ENCODE data around the gene TMEM273. TPM values are rescaled to one million over a fixed set of nuclear protein-coding genes. Genes with fewer than 3 reads are reported as not detected.

The TMEM273 gene
- total RNA-seq, 1 donor from 2014 or later = 17.6 TPM

DNA sequence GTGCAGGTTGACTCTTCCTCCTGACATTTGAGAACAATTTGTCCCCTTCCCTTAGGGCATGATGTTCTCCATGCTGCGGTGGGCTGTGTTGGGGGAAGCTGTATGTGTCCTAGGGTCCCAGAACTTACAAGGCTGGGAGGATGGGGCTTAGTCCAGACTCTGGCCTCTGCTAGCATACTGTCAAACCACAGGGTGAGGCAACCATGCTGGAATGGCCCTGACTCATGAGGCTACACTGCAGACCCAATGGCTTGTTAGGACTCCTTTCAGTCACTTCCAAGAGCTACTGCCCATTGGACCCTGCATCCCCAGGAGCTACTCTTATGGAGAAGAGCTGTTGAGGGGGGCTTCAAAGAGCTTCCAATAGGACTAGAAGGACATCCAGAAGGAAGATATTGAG is 34.2 kb downstream of the TMEM273 start:
- DNase-seq (no peak), ATAC-seq (no peak)
- intact Hi-C loops (cut with micrococcal nuclease) = no loop called here

DNA sequence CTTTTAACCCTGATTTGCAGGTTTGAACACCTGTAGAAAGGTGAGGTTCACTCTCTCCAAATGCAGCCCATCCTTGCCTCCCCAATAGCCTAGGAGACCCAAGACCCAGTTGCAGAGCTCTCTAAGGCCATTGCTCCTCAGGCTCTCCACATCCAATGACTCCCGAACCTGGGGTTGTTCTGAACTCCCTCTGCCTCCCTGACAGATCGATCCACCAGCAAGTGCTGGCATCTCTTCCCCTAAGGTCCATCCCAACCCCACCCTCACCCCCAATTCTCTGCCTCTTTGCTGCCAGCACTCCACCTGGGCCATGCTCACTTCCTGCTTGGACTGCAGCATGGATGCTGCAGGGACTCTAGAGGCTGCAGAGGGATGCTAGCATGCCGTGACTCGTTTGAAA is 35.1 kb downstream of the TMEM273 start:
- no peak for ATAC-seq
- intact Hi-C loops (cut with micrococcal nuclease) = no loop called here
- no peak for DNase-seq

DNA sequence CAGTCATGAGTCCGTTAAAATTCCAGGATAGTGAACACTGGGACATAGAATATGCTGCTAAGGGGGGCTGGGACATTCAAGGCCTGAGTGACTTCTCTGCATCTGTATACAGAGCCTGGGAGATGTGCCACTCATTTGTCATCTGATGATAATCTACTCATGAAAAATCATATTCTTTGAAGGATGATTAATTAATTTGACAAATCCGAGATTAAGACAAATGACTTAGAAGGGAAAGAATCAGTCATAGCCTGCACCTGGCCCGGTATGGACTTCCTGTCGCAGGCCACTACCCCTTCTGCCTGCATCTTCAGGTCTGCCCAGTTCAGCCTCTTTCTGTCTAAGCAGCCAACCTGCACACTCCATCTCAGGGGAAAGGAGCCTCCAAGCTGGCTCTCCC is 35.5 kb downstream of the TMEM273 start:
- DNase-seq = no peak
- no peak for ATAC-seq
- intact Hi-C loops (cut with micrococcal nuclease) = no loop called here

DNA sequence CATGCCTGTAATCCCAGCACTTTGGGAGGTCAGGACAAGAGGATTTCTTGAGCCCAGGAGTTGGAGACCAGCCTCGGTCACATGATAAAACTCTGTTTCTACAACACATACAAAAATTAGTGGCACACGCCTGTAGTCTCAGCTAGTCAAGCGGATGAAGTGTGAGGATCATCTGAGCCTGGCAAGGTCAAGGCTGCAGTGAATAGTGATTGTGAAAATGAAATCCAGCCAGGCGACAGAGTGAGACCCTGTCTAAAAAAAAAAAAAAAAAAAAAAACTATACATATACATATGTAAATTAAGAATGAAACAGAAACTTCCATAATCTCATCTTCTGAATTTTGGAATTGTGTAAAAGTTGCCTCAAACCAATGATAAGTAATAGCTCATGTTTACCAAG is 36.2 kb downstream of the TMEM273 start:
- intact Hi-C loops (cut with micrococcal nuclease) = no loop called here
- no peak for ATAC-seq
- DNase-seq = no peak

DNA sequence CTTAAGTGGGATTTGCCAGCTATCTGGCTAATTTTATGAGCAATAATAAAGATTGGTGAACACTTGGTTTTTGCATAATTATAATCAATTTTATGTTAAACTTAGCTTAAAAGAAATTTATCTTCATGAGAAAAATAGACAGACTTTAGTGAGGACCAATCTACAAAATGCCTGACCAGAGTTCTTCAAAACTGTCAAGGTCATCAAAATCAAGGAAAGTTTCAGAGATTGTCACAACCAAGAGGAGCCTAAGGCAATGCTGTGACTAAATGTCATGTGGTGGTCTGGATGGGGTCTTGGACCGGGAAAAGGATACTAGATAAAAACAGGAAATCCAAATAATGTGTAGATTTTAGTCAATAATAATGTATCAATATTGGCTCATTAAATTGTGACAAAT is 36.7 kb downstream of the TMEM273 start:
- DNase-seq (no peak), ATAC-seq (no peak)
- intact Hi-C loops (cut with micrococcal nuclease) = no loop called here

DNA sequence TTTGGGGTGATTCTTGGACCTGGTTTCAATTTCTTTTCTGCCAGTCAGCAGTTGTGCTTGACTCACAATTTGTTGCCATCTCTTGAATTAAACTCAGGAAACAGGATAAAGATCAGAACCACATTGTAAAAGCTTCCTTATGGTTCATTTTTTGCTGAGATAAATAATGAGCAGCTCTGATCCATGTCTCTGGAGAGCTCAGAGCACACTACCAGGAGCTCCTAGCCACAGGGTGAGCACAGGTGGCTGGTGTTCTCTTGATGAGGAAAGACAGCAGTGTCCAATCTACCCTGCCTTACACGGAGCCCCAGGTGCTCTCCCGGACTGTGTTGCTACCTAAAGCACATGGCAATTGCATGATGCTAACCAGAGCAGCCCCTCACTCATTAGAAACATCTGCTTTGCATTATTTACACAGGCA is 37.2 kb downstream of the TMEM273 start:
- intact Hi-C loops (cut with micrococcal nuclease) = no loop called here
- ATAC-seq = no peak
- DNase-seq = no peak

DNA sequence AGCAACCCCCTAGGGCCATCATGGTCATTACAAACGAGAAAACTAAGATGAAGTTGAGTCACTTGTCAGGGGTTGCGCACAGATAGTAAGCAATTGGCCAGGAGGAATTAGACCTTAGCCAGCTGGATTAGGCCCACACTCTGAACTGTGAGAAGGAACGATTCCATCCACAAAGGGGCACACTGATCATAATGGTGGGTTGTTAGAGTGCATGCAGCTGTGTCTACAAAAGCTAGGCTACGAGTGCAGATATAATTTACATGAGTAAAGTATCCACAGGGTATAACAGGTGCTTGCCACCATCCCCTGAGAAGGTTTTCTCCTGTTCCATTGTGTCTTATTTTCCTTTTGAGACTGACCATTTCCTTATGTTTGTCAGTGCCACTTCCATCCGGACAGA is 37.8 kb downstream of the TMEM273 start:
- ATAC-seq (no peak), DNase-seq (no peak)
- intact Hi-C loops (cut with micrococcal nuclease) = no loop called here

DNA sequence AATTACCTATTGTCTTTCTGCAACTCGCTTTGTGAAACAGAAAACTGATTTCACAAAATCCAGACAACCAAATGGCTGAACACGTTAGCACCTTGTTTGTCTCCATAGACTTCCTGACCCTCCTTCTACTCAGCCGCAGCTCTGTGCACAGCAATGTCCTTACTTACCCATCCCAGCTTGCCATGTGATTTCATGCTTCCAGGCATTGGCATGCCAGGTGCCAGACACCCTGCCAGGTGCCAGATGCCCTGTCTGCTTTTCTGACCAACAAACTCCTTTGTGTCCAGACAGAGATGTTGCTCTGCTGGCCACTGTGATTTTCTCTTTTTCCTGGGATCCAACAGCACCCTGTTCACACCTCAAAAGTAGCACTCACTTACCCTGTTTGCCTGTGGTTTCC is 38.3 kb downstream of the TMEM273 start:
- no peak for DNase-seq
- ATAC-seq = no peak
- intact Hi-C loops (cut with micrococcal nuclease) = no loop called here

DNA sequence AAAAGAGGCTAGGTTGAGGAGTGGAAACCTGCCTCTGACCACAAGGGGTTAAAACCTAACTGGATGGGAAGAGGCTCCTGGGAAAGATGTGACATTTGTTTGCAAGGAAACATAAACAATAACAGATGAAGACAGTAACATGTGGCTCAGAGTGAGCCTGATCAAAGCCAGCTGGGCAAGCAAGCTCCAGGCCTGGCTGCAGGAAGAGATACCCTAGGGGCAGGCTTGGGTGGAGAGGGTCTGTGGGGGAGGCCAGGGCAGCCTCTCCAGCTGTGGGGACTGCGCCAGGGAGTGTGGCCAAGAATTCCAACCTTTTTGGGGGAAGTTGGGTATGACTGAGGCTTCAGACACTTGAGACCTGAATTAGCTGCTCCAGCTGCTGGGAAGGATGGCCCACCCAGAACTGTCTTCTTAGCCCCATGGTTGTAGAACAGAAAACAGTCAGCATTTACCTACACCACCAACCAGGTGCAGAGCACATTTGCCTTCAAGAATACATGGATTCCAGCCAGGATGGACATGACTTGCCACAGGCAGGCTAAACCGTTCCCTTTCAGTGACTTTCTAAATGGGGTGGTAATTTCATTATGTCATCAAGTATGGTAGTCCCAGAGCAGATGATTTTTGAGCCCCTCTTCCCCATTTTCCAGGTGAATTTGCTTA is 44.0 kb downstream of the TMEM273 start:
- intact Hi-C loops (cut with micrococcal nuclease) = no loop called here
- no peak for DNase-seq
- no peak for ATAC-seq

DNA sequence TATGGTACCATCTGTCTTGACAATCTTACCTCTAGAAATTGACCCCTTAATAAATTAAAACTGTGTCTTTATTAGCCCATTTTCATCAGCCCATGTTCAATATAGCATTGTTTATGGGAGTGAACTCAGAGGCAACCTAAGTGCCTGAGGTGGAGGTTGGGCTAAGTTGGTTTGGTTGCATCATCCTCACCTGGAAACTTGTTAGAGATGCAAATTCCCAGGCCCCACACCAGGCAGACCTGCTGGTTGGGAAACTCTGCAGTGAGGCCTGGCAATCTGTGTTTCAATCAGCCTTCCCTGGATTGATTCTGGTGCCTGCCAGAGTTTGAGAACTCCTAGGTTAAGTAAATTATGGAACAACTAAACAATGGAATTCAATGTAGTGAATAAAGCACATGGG is 44.9 kb downstream of the TMEM273 start:
- intact Hi-C loops (cut with micrococcal nuclease) = no loop called here
- ATAC-seq (no peak), DNase-seq (no peak)

DNA sequence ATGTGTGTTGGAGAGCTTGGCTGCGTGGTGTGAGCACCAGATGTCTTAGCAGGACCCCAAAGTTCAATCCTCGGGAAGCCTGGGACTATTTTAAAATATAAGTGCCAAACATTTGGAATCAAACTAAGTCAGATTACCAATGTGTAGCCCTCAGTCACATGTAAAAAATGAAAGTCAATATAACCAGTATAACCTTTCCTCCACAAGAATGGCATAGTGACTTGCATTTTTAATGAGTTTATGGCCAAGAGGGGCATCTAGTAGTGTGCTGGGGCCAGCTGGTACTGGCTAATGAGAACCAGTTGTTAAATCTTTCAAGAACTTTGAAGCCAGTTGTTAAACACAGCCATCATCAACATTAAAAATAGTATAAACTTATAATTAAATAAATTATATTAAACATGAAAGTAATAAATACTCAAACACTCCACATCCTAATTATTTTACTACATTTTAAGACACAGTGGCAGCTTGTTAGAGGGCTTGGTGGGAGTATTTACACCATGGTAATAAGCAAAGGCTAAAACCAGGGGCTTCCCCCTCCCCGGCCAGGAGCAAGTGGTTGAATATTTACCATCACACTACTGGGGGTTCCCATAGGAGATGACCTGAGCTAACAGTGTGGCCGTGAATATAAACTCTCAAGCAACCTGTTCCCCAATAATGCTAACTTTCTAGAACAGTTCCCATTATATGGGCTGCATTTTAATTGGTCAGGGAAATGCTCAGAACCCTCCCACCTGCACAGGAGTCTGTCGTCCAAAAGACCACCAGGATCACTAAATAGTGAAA is 46.5 kb downstream of the TMEM273 start:
- intact Hi-C loops (cut with micrococcal nuclease) = no loop called here
- DNase-seq (no peak), ATAC-seq (no peak)

DNA sequence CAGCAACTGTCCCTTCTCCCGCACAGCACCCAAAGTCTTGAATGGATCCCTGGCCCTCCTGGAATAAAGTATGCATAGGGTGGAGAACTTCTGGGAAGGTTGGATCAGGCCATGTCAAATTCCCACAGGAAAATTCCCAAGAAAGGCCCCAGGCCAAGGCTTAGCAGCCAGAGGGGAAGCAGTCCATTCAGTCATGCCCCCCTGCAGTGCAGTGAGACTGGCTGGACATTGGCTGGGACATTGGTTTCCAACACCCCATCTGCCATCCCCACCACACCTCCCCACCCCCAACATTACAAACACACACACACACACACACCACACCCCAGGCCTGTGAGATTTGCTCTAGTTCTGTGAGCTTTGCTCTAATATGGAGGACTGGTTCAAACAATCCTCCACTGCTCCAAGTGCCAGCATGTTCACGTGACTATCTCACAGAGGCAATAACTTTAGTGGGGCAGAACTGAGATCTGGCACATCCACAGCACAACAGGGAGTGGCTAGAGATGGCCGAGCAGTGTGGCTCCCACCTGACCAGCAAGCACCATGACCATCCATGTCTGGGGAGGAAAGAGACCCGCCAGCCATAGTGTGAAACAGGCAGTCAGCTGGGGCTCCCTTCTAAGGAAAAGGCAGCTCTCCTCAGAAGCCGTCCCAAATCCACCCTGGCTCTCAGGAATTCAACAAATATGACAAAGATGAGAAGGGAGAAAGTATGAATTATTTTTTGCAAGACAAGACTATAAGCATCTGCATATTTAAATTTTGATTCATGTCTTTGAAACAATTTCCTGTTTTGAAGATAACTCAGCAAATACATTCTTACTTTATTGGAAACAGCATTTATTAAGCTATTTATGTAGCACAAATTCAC is 47.6 kb downstream of the TMEM273 start:
- no peak for DNase-seq
- ATAC-seq = no peak
- intact Hi-C loops (cut with micrococcal nuclease) = no loop called here

DNA sequence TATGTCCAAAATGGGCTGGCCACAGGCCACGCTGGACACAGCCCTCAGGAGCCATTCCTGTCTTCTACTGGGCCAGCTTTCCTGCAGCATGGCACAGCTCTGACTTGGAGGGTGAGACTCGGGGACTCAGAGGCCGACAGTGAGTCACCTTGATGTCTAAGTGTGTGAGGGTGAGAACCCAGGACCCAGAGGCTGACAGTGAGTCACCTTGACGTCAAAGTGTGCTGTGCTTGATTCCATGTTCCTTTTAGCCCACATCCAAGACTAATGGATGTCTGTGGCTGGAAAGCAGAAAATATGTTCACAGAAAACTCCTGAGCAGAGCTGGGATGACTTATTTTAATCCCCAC is 48.4 kb downstream of the TMEM273 start:
- intact Hi-C loops (cut with micrococcal nuclease) = no loop called here
- no peak for DNase-seq
- ATAC-seq = no peak

DNA sequence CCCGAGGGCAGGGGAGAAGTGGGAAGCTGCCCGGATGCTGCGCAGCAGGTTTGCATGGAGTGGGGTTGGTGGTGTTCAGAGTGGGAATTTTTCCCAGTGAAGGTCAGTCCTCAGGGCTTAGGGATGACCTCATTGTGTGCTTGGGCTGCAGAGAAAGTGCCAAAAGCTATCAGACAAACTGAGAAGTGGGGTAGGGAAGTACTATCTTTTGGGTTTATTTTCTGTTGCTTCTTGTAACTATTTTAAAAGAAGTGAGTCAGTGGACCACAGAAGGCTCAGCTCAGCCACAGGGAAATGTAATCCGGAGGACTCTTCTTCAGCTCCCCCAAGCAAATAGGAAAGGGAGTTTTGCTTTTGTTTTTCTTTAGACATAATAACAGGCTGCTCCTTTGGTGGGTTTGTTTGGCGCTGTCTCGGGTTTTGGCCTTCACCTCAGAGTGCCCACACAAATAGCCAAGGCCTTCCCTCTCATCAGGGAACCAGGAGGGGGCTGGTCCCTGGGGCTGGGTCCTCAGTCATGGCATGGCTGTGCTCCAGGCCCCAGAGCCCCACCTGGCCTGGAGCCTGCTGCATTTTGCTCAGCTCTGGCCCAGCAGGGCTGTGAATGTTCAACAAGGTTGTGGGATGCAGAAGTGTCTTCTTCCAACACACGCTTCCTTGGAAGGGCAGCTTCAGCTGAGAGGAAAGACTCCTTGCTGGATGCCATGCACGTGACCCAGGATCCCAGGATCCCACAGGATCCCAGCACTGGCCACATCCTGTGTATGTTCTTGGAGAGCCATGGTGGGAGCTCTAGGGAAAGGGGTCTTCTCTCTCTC is 49.0 kb downstream of the TMEM273 start:
- intact Hi-C loops (cut with micrococcal nuclease) = no loop called here
- DNase-seq = no peak
- peak; percentile 76 for ATAC-seq

DNA sequence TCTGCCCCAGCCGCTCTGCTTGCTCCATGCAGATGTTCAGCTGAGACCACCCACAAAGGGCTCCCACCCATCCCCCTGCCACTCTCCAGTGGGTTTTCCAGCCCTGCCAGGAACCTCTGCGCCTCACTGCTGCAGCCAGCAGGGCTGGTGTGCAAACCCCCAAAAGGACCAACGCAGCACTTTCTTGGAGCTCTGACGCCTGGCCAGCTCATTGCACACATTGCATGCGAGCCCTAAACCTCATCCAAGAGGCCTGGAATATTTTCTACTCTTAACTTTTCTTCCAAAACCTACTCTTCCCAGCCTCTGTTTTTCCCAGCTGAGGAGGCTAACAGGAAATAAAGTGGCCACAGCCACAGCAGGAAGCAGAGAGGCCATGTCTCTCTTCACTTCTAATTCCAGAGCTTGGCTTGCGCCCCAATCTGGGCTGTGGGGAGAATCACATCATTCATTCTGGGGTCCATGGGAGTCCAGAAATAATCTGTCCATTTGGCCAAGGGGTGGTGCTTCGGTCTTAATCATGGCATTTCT is 49.8 kb downstream of the TMEM273 start:
- ATAC-seq = peak; percentile 68
- intact Hi-C loops (cut with micrococcal nuclease) = no loop called here
- peak; percentile 69 for DNase-seq

DNA sequence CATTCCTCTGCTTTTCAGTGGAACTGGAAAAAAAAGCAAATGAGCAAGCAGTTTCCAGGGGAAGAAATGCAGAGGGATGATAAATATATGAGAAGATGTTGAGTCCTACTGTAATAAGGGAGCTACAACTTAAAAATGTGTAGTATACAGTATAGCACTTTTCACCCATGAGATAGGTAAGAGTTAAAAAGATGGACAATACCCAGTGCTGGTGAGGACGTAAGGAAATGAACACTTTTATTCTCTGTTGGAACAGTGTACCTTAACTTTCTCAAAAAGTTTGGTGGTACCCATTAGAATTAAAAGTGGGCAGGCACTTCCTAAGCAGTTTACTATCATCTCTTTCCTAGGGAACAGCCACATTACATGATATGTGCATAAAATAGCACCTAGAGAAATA is 51.7 kb downstream of the TMEM273 start:
- no peak for ATAC-seq
- no peak for DNase-seq
- intact Hi-C loops (cut with micrococcal nuclease) = no loop called here

DNA sequence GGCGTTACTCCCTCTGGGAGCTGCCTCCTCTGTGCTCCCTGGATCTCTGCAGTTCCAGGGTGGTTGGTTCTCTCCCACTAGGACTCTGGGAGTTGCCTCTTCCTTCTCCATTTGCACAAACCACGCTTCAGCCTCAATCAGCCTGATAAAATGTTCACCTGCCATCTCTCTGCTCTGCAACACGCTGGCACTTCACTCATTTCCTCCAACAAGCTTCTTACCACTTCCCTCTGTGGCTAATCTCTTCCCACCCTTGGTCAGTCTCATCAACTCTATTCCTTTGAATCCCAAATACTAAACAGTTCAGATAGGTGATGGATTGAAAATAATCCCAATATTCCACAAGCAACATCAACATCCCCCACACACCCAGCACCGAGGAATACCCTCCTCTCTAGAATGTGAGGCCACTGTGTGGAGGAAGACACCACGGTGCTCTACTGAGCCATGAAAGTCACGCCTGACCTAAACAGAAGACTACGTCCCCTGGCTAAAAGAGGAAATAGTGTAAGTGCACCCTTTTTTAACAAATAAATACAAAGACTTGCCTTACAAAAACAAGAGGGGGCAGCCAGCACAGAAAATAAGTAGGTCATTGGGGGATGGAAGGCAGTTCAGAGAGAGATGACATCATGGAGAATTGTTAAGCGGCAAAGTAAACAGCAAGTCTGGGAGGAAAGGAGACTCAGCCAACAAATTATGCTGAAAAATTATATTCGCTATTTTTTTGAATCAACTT is 52.4 kb downstream of the TMEM273 start:
- peak; percentile 39 for ATAC-seq
- no peak for DNase-seq
- intact Hi-C loops (cut with micrococcal nuclease) = no loop called here

DNA sequence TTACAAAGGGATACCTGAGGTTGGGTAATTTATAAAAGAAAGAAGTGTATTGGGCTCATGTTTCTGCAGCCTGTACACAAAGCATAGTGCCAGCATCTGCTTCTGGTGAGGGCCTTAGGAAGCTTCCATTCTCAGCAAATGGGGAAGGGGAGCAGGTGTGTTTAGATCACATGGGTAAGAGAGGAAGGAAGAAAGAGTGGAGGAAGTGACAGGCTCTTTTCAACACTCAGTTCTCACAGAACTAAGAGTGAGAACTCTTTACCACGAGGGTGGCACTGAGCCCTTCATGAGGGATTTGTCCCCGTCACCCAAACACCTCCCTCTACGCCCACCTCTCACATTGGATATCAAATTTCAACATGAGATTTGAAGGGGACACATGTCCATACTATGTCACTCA is 53.9 kb downstream of the TMEM273 start:
- ATAC-seq (no peak), DNase-seq (no peak)
- intact Hi-C loops (cut with micrococcal nuclease) = no loop called here
